ENCODE measurements around the gene RAB3IP. TPM values are rescaled to one million over a fixed set of nuclear protein-coding genes. Genes with fewer than 3 reads are reported as not detected.

RAB3IP gene
- total and polyA plus RNA-seq, 2 donors, result 22.8 to 25.8 TPM

GRCh38 chr12:69824028-69824427 is 85.4 kb downstream of the RAB3IP start:
- Histone ChIP-seq H3K27ac (ENCODE audit: low read depth in 1 of 2, low read length in 1 of 2) (no peak overlapping the region), H3K27me3 (ENCODE audit: control insufficient read depth in 2 of 2, insufficient read depth in 1 of 2, low read length in 1 of 2) (no peaks in the 10 kb centered on the region), H3K9me3 (ENCODE audit: control insufficient read depth in 2 of 2, insufficient read depth in 1 of 2, low read length in 1 of 2) (no peaks in the 10 kb centered on the region), H3K36me3 (ENCODE audit: control insufficient read depth in 2 of 2, insufficient read depth in 2 of 2, low read length in 1 of 2) (no peaks in the 10 kb centered on the region), H3K4me1 (ENCODE audit: control insufficient read depth in 2 of 2, insufficient read depth in 2 of 2, low read length in 2 of 2) (no peaks in the 10 kb centered on the region), H3K4me3 (ENCODE audit: low read length in 2 of 2) (no peak overlapping the region)
- DNase-seq (ENCODE audit: low read depth in 6 of 9, low spot score in 9 of 9), result no peak

- no peaks in the 10 kb centered on the region for H3K9me3 ChIP-seq (ENCODE audit: control insufficient read depth in 2 of 2, insufficient read depth in 1 of 2, low read length in 1 of 2)
- WGBS, result 91% methylated on average over 5 of the region's 5 CpGs
Observed at GRCh38 chr12:69824966-69825560, 86.4 kb downstream of the RAB3IP start, which contains the start of gene MYRFL. TSS of gene MYRFL (plus strand) at chr12:69825227. CDS start at chr12:69825518, 291 bp downstream.

GRCh38 chr12:69828897-69829296 is 90.2 kb downstream of the RAB3IP start:
- Histone ChIP-seq H3K4me1 (ENCODE audit: control insufficient read depth in 2 of 2, insufficient read depth in 2 of 2, low read length in 2 of 2) (no peaks in the 10 kb centered on the region), H3K9me3 (ENCODE audit: control insufficient read depth in 2 of 2, insufficient read depth in 1 of 2, low read length in 1 of 2) (no peaks in the 10 kb centered on the region), H3K4me3 (ENCODE audit: low read length in 2 of 2) (no peak overlapping the region), H3K36me3 (ENCODE audit: control insufficient read depth in 2 of 2, insufficient read depth in 2 of 2, low read length in 1 of 2) (no peaks in the 10 kb centered on the region), H3K27ac (ENCODE audit: low read depth in 1 of 2, low read length in 1 of 2) (no peak overlapping the region), H3K27me3 (ENCODE audit: control insufficient read depth in 2 of 2, insufficient read depth in 1 of 2, low read length in 1 of 2) (no peaks in the 10 kb centered on the region)
- DNase-seq (ENCODE audit: low read depth in 6 of 9, low spot score in 9 of 9), result no peak
- 79% methylated on average over 5 of the region's 5 CpGs for WGBS

More at GRCh38 chr12:69824966-69825560, 86.4 kb downstream of the RAB3IP start, which contains the start of gene MYRFL:
- H3K27ac ChIP-seq (ENCODE audit: low read depth in 1 of 2, low read length in 1 of 2), result no peak within 1 kb of the TSS
- no peaks in the 10 kb centered on the region for H3K36me3 ChIP-seq (ENCODE audit: control insufficient read depth in 2 of 2, insufficient read depth in 2 of 2, low read length in 1 of 2)
- no peak for DNase-seq (ENCODE audit: low read depth in 6 of 9, low spot score in 9 of 9)
- H3K4me1 ChIP-seq (ENCODE audit: control insufficient read depth in 2 of 2, insufficient read depth in 2 of 2, low read length in 2 of 2), result no peaks in the 10 kb centered on the region
- H3K4me3 ChIP-seq (ENCODE audit: low read length in 2 of 2), result no peak within 1 kb of the TSS
- no peaks in the 10 kb centered on the region for H3K27me3 ChIP-seq (ENCODE audit: control insufficient read depth in 2 of 2, insufficient read depth in 1 of 2, low read length in 1 of 2)

- Histone ChIP-seq H3K27ac (ENCODE audit: low read depth in 1 of 2, low read length in 1 of 2) (no peak overlapping the region), H3K4me1 (ENCODE audit: control insufficient read depth in 2 of 2, insufficient read depth in 2 of 2, low read length in 2 of 2) (no peaks in the 10 kb centered on the region), H3K9me3 (ENCODE audit: control insufficient read depth in 2 of 2, insufficient read depth in 1 of 2, low read length in 1 of 2) (no peaks in the 10 kb centered on the region), H3K4me3 (ENCODE audit: low read length in 2 of 2) (no peak overlapping the region), H3K27me3 (ENCODE audit: control insufficient read depth in 2 of 2, insufficient read depth in 1 of 2, low read length in 1 of 2) (no peaks in the 10 kb centered on the region), H3K36me3 (ENCODE audit: control insufficient read depth in 2 of 2, insufficient read depth in 2 of 2, low read length in 1 of 2) (no peaks in the 10 kb centered on the region)
- DNase-seq (ENCODE audit: low read depth in 6 of 9, low spot score in 9 of 9), result no peak
- 96% methylated on average over 2 of the region's 2 CpGs for WGBS
Observed at GRCh38 chr12:69833696-69834095, 95.0 kb downstream of the RAB3IP start.

GRCh38 chr12:69834147-69834546 is 95.5 kb downstream of the RAB3IP start:
- Histone ChIP-seq H3K36me3 (ENCODE audit: control insufficient read depth in 2 of 2, insufficient read depth in 2 of 2, low read length in 1 of 2) (no peaks in the 10 kb centered on the region), H3K4me3 (ENCODE audit: low read length in 2 of 2) (no peak overlapping the region), H3K27me3 (ENCODE audit: control insufficient read depth in 2 of 2, insufficient read depth in 1 of 2, low read length in 1 of 2) (no peaks in the 10 kb centered on the region), H3K4me1 (ENCODE audit: control insufficient read depth in 2 of 2, insufficient read depth in 2 of 2, low read length in 2 of 2) (no peaks in the 10 kb centered on the region), H3K27ac (ENCODE audit: low read depth in 1 of 2, low read length in 1 of 2) (no peak overlapping the region), H3K9me3 (ENCODE audit: control insufficient read depth in 2 of 2, insufficient read depth in 1 of 2, low read length in 1 of 2) (no peaks in the 10 kb centered on the region)
- 95% methylated on average over 2 of the region's 2 CpGs for WGBS
- no peak for DNase-seq (ENCODE audit: low read depth in 6 of 9, low spot score in 9 of 9)

- no peak overlapping the region for H3K27ac ChIP-seq (ENCODE audit: low read depth in 1 of 2, low read length in 1 of 2)
- no peaks in the 10 kb centered on the region for H3K27me3 ChIP-seq (ENCODE audit: control insufficient read depth in 2 of 2, insufficient read depth in 1 of 2, low read length in 1 of 2)
- H3K36me3 ChIP-seq (ENCODE audit: control insufficient read depth in 2 of 2, insufficient read depth in 2 of 2, low read length in 1 of 2), result no peaks in the 10 kb centered on the region
- H3K4me1 ChIP-seq (ENCODE audit: control insufficient read depth in 2 of 2, insufficient read depth in 2 of 2, low read length in 2 of 2), result no peaks in the 10 kb centered on the region
- no peak for DNase-seq (ENCODE audit: low read depth in 6 of 9, low spot score in 9 of 9)
- no peaks in the 10 kb centered on the region for H3K9me3 ChIP-seq (ENCODE audit: control insufficient read depth in 2 of 2, insufficient read depth in 1 of 2, low read length in 1 of 2)
- no peak overlapping the region for H3K4me3 ChIP-seq (ENCODE audit: low read length in 2 of 2)
Observed at GRCh38 chr12:69834576-69834975, 95.9 kb downstream of the RAB3IP start.

GRCh38 chr12:69835081-69835480 is 96.4 kb downstream of the RAB3IP start:
- H3K4me3 ChIP-seq (ENCODE audit: low read length in 2 of 2), result no peak overlapping the region
- no peaks in the 10 kb centered on the region for H3K27me3 ChIP-seq (ENCODE audit: control insufficient read depth in 2 of 2, insufficient read depth in 1 of 2, low read length in 1 of 2)
- no peaks in the 10 kb centered on the region for H3K4me1 ChIP-seq (ENCODE audit: control insufficient read depth in 2 of 2, insufficient read depth in 2 of 2, low read length in 2 of 2)
- no peaks in the 10 kb centered on the region for H3K36me3 ChIP-seq (ENCODE audit: control insufficient read depth in 2 of 2, insufficient read depth in 2 of 2, low read length in 1 of 2)
- no peaks in the 10 kb centered on the region for H3K9me3 ChIP-seq (ENCODE audit: control insufficient read depth in 2 of 2, insufficient read depth in 1 of 2, low read length in 1 of 2)
- WGBS, result 91% methylated on average over 3 of the region's 3 CpGs
- H3K27ac ChIP-seq (ENCODE audit: low read depth in 1 of 2, low read length in 1 of 2), result no peak overlapping the region
- no peak for DNase-seq (ENCODE audit: low read depth in 6 of 9, low spot score in 9 of 9)

- Histone ChIP-seq H3K36me3 (ENCODE audit: control insufficient read depth in 2 of 2, insufficient read depth in 2 of 2, low read length in 1 of 2) (no peaks in the 10 kb centered on the region), H3K9me3 (ENCODE audit: control insufficient read depth in 2 of 2, insufficient read depth in 1 of 2, low read length in 1 of 2) (no peaks in the 10 kb centered on the region), H3K27me3 (ENCODE audit: control insufficient read depth in 2 of 2, insufficient read depth in 1 of 2, low read length in 1 of 2) (no peaks in the 10 kb centered on the region), H3K4me3 (ENCODE audit: low read length in 2 of 2) (no peak overlapping the region), H3K4me1 (ENCODE audit: control insufficient read depth in 2 of 2, insufficient read depth in 2 of 2, low read length in 2 of 2) (no peaks in the 10 kb centered on the region), H3K27ac (ENCODE audit: low read depth in 1 of 2, low read length in 1 of 2) (no peak overlapping the region)
- WGBS, result 97% methylated on average over 13 of the region's 13 CpGs
- no peak for DNase-seq (ENCODE audit: low read depth in 6 of 9, low spot score in 9 of 9)
Observed at GRCh38 chr12:69836015-69836414, 97.4 kb downstream of the RAB3IP start.

- H3K4me1 ChIP-seq (ENCODE audit: control insufficient read depth in 2 of 2, insufficient read depth in 2 of 2, low read length in 2 of 2), result no peaks in the 10 kb centered on the region
- no peak overlapping the region for H3K4me3 ChIP-seq (ENCODE audit: low read length in 2 of 2)
- no peak for DNase-seq (ENCODE audit: low read depth in 6 of 9, low spot score in 9 of 9)
- H3K36me3 ChIP-seq (ENCODE audit: control insufficient read depth in 2 of 2, insufficient read depth in 2 of 2, low read length in 1 of 2), result no peaks in the 10 kb centered on the region
- no peak overlapping the region for H3K27ac ChIP-seq (ENCODE audit: low read depth in 1 of 2, low read length in 1 of 2)
- WGBS, result 94% methylated on average over 4 of the region's 4 CpGs
- H3K9me3 ChIP-seq (ENCODE audit: control insufficient read depth in 2 of 2, insufficient read depth in 1 of 2, low read length in 1 of 2), result no peaks in the 10 kb centered on the region
- H3K27me3 ChIP-seq (ENCODE audit: control insufficient read depth in 2 of 2, insufficient read depth in 1 of 2, low read length in 1 of 2), result no peaks in the 10 kb centered on the region
Observed at GRCh38 chr12:69837191-69837590, 98.5 kb downstream of the RAB3IP start.

Measured in thymus (tissue), 11 donors.